Measurements from ENCODE around the gene FBL. TPM values are rescaled to one million over a fixed set of nuclear protein-coding genes. Genes with fewer than 3 reads are reported as not detected.

The FBL gene
- total and polyA plus RNA-seq, 2 of the 13 experiments (the other 11 are each of a cell fraction or from before 2014, with no cell fraction given), result 153 to 468 TPM

GRCh38 chr19:39845933-39846677 lies at the start of gene FBL (continued):
- TF ChIP-seq TERF1 (CRISPR knock-in tag; IDR thresholded peaks at IDR 0.05) (no peak), RNF219 (CRISPR knock-in tag; IDR thresholded peaks at IDR 0.05) (no peak), ELF4 (CRISPR knock-in tag; IDR thresholded peaks at IDR 0.05; ENCODE audit: borderline replicate concordance) (no peak), FOXO4 (CRISPR knock-in tag; conservative IDR thresholded peaks at IDR 0.05) (no peak), YY1 (IDR thresholded peaks at IDR 0.05; ENCODE audit: insufficient read depth, insufficient replicate concordance, low read depth, low read length) (peak; percentile 44), ZNF101 (CRISPR knock-in tag; IDR thresholded peaks at IDR 0.05; ENCODE audit: borderline replicate concordance, low read depth) (no peak), JDP2 (CRISPR knock-in tag; IDR thresholded peaks at IDR 0.05; ENCODE audit: borderline replicate concordance) (no peak), ZBTB2 (CRISPR knock-in tag; IDR thresholded peaks at IDR 0.05; ENCODE audit: low read depth) (no peak), ZEB1 (IDR thresholded peaks at IDR 0.05; ENCODE audit: insufficient replicate concordance, low read depth) (no peak), NFKB2 (CRISPR knock-in tag; IDR thresholded peaks at IDR 0.05; ENCODE audit: borderline replicate concordance) (peak; percentile 65; the same call in 1 of the 2 replicates), ZNF441 (CRISPR knock-in tag; IDR thresholded peaks at IDR 0.05; ENCODE audit: borderline replicate concordance) (peak; percentile 88; the same call in 1 of the 2 replicates), ZNF343 (CRISPR knock-in tag; IDR thresholded peaks at IDR 0.05) (no peak), CREB1 (IDR thresholded peaks at IDR 0.05) (peak; percentile 80), CREB1 (CRISPR knock-in tag; IDR thresholded peaks at IDR 0.05) (peak; percentile 62; the same call in 1 of the 2 replicates), NR1H2 (CRISPR knock-in tag; IDR thresholded peaks at IDR 0.05; ENCODE audit: borderline replicate concordance, low read depth) (no peak), SRY (CRISPR knock-in tag; IDR thresholded peaks at IDR 0.05) (peak; percentile 78; the same call in 1 of the 2 replicates), CREBL2 (CRISPR knock-in tag; IDR thresholded peaks at IDR 0.05; ENCODE audit: borderline replicate concordance) (0 out of 2 replicates have a peak, but pooled peaks have one; percentile 63), UBTF (CRISPR knock-in tag; IDR thresholded peaks at IDR 0.05) (peak; percentile 56; the same call in 1 of the 2 replicates), ZNF264 (CRISPR knock-in tag; IDR thresholded peaks at IDR 0.05) (peak; percentile 87)
